Body of pancreas (tissue), 4 donors: ENCODE data around the gene LRP8. TPM values are rescaled to one million over a fixed set of nuclear protein-coding genes. Genes with fewer than 3 reads are reported as not detected.
A peak's percentile ranks its signal among the peaks of the same experiment; 100 is the strongest.

ENCODE experiments used
- ATAC-seq: fragments of 150-250 bp; one replicate; pipeline ENCODE4 v1.9.1; 2016
- DNase-seq, 4 donors: peaks; one replicate each; pipeline ENCODE4 v3.0.0-alpha.2; 2019
- H3K27ac ChIP-seq, 4 donors: fragments of 200-600 bp; sonication (generic); 1 replicate in 3 of 4; 2 replicates in 1 of 4; pipeline versions ENCODE4 v1.5.1 to v1.6.1; 2016 to 2019; ENCODE audit warnings: mild to moderate bottlenecking in 1 of 4, mixed read lengths in 1 of 4, moderate library complexity in 1 of 4
- H3K27me3 ChIP-seq, 2 donors: fragments of 200-600 bp; sonication (generic); one replicate each; pipeline ENCODE4 v1.6.0; 2016; ENCODE audit warnings: mild to moderate bottlenecking in 1 of 2
- H3K36me3 ChIP-seq, 2 donors: fragments of 200-600 bp; sonication (generic); replicated peaks in 1 of 2; 2 replicates each; pipeline ENCODE4 v1.5.1; 2016; ENCODE audit warnings: low read depth in 2 of 2; ENCODE audit not compliant: insufficient read depth in 1 of 2
- H3K4me1 ChIP-seq: fragments of 200-600 bp; sonication (generic); one replicate; pipeline ENCODE4 v1.6.0; 2016
- H3K4me3 ChIP-seq, 2 donors: fragments of 200-600 bp; sonication (generic); 1 replicate in 1 of 2; 2 replicates in 1 of 2; pipeline ENCODE4 v1.5.1; 2016 to 2019
- H3K9me3 ChIP-seq, 3 donors: fragments of 200-600 bp; sonication (generic); 1 replicate in 2 of 3; 2 replicates in 1 of 3; pipeline ENCODE4 v1.5.1; 2016
- CTCF ChIP-seq, 7 experiments: fragments of 450-650 bp in 4 of 7; fragments of 200-600 bp in 3 of 7; sonication (generic) in 3 of 7; IDR thresholded peaks; one replicate each; pipeline ENCODE4 v1.5.1; 2016 to 2019; ENCODE audit warnings: antibody characterized with exemption in 7 of 7
- POLR2A ChIP-seq, 3 donors: fragments of 450-650 bp; IDR thresholded peaks; one replicate each; pipeline ENCODE4 v1.6.1; 2016; ENCODE audit warnings: antibody characterized with exemption in 3 of 3, mild to moderate bottlenecking in 2 of 3
- WGBS, 2 donors: methylation state at CpG; one replicate each; pipeline ENCODE4 v1.1.5; 2017; 5-methylcytosine and 5-hydroxymethylcytosine counted together
- intact Hi-C: fragments of 100-400 bp; cut with DNase I; formaldehyde crosslinking; loops from one replicate; pipeline ENCODE4 v1.15.1; 2023
- total RNA-seq, 2 donors: library from RNA; depleted of rRNA; stranded (reverse); fragments of >200 nt; gene quantifications; one replicate each; pipeline ENCODE4 v1.1.0, GENCODE V29; 2016

LRP8 gene
- total RNA-seq, 2 donors from 2014 or later = 1.3 to 4.2 TPM

- no peak overlapping the region for H3K4me3 ChIP-seq
- intact Hi-C loops = no loop called here
Observed at GRCh38 chr1:53195246-53196016, 132.4 kb downstream of the LRP8 start.

More at GRCh38 chr1:53195246-53196016, 132.4 kb downstream of the LRP8 start:
- ATAC-seq (peak; percentile 9), DNase-seq (peak in 1 of 4 donors; percentile 26)
- WGBS, 2 donors = 64 to 65% methylated on average over 11 of the region's 11 CpGs
- H3K4me1 ChIP-seq = peaks cover 48% of the 10 kb centered on the region
- no peaks in the 10 kb centered on the region for H3K9me3 ChIP-seq
- TF ChIP-seq CTCF (IDR thresholded peaks at IDR 0.05) = no peak
- TF ChIP-seq POLR2A (IDR thresholded peaks at IDR 0.05) = no peak
- H3K36me3 ChIP-seq = no peaks in the 10 kb centered on the region
- peak overlapping the region in 3 of 4 donors; percentile 89 to 95 (median 91) for H3K27ac ChIP-seq
- no peaks in the 10 kb centered on the region for H3K27me3 ChIP-seq

Other genes starting within 250 kb of the LRP8 start
- not detected for gene SLC1A7, start 185.4 kb downstream of the LRP8 start, total RNA-seq
- gene CPT2, start 131.2 kb downstream of the LRP8 start, total RNA-seq = 10 to 100 TPM; 14.5 to 15.6 TPM
- 10 to 100 TPM; 14.5 to 18.9 TPM for gene CZIB, start 107.4 kb downstream of the LRP8 start, total RNA-seq
- gene MAGOH, start 89.6 kb downstream of the LRP8 start, total RNA-seq = 10 to 100 TPM in 1 of 2 donors, 1 to 10 TPM in 1; 9.6 to 15.2 TPM
- not detected for gene DMRTB1, start 131.3 kb upstream of the LRP8 start, total RNA-seq